Measurements from ENCODE around the gene PPP1R9B. TPM values are rescaled to one million over a fixed set of nuclear protein-coding genes. Genes with fewer than 3 reads are reported as not detected.

The PPP1R9B gene
- total RNA-seq, 1 experiment from 2014 or later = 34.8 TPM

DNA sequence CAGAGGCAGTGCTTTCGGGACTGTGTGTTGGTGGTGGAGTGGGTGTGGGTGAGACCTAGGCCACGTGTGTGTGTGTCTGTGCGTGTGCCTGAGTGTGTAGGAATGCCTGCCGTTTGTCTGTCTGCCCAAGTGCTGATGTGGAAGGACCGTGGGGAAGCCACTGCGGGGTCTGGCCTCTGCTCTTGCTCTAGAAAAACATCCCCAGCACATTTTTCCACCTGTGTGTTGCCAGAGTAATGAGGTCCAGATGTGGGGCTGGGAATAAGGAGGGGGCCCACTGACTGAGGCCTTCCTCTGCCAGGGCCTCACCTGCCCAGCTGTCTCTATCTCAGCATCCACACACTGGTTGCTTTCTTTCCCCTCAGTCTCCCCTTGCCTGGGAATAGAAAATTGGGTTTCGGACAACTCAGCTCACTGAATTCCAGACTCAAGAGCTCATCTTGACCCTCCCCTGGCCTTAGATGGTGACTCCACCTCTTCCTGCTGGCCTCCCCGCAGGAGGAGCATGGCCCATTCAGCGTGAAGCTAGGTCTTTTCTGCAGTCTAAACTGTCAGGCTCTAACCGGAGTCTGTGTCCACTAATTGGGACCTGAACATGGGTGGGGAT lies 23.0 kb upstream of the PPP1R9B start:
- intact Hi-C loops (cut with micrococcal nuclease) = no loop called here
- POLR2A ChIA-PET = interaction anchor here (0.6 kb wide), 1 partner anchor 27 kb away, joined by 4 read pairs; no protein-coding TSS in a partner anchor
- H3K36me3 Mint-ChIP-seq (ENCODE audit: insufficient read depth, unreplicated experiment) = no peaks in the 10 kb centered on the region
- no peak overlapping the region for H3K4me3 Mint-ChIP-seq (ENCODE audit: unreplicated experiment)
- CTCF ChIA-PET = interaction anchor here (0.6 to 2.3 kb wide), 6 partner anchors 10 to 359 kb away, joined by 3 to 8 read pairs (median 4); partner anchors contain the start of gene EPN3
- peak overlapping the region; percentile 66 for H3K27ac Mint-ChIP-seq (ENCODE audit: low read depth, unreplicated experiment)
- no TSS peak for BruUV-seq (replicated peaks)
- no peaks in the 10 kb centered on the region for H3K27me3 Mint-ChIP-seq (ENCODE audit: insufficient read depth, unreplicated experiment)
- TF ChIP-seq CTCF (IDR thresholded peaks at IDR 0.05; ENCODE audit: unreplicated experiment) = no peak
- H3K4me1 Mint-ChIP-seq (ENCODE audit: insufficient read depth, unreplicated experiment) = peaks cover 36% of the 10 kb centered on the region
- H3K9me3 Mint-ChIP-seq (ENCODE audit: unreplicated experiment) = no peaks in the 10 kb centered on the region
- DNase-seq (ENCODE audit: unreplicated experiment) = no peak

DNA sequence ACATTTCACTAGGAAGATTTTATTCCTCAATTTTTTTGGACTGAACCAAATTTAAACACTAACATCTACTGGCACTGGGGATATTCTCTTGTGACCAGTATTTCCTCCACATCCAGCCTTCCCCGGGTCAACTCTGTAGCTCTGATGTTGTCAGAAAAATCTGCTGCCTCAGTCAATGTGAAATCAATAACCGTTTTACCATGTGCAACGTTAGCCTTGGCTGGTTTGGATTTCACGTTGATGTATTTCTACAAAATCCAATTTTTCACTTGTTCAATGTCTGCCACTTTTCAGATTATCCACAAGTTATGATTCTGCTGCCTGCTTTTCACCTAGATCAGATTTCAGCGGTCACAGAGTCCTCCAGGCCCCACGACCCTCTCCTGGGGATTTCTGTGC lies 22.5 kb upstream of the PPP1R9B start:
- DNase-seq (ENCODE audit: unreplicated experiment) = no peak
- Mint-ChIP-seq H3K27me3 (ENCODE audit: insufficient read depth, unreplicated experiment) (no peaks in the 10 kb centered on the region), H3K36me3 (ENCODE audit: insufficient read depth, unreplicated experiment) (peaks cover 3% of the 10 kb centered on the region), H3K4me3 (ENCODE audit: unreplicated experiment) (no peak overlapping the region), H3K9me3 (ENCODE audit: unreplicated experiment) (no peaks in the 10 kb centered on the region), H3K27ac (ENCODE audit: low read depth, unreplicated experiment) (peak overlapping the region; percentile 66), H3K4me1 (ENCODE audit: insufficient read depth, unreplicated experiment) (peaks cover 31% of the 10 kb centered on the region)
- CTCF ChIA-PET = interaction anchor here (0.7 to 2.3 kb wide), 5 partner anchors 10 to 360 kb away, joined by 3 to 8 read pairs (median 3); partner anchors contain the start of gene EPN3
- TF ChIP-seq CTCF (IDR thresholded peaks at IDR 0.05; ENCODE audit: unreplicated experiment) = no peak
- intact Hi-C loops (cut with micrococcal nuclease) = no loop called here
- BruUV-seq (replicated peaks) = no TSS peak
- POLR2A ChIA-PET = no interaction called here

DNA sequence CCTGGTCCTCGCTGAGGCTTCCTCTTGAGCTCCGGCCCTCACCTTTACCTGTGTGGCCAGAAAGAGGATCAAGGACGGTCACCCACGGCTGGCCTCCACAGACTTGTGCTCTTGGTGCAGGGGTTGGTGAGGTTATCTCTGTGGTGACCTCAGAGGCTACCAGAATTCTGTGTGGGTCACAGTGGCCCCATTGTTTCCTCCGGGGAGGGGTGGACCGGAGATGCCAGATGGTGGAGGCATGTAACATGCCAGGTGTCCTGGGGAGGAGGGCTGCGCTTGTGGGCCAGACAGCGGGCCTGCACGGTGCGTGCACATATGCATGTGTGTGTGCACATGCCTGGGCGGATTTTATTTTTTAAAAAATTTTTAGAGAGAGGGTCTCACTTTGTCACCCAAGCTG lies 21.7 kb upstream of the PPP1R9B start:
- CTCF ChIA-PET = interaction anchor here (0.5 to 5.3 kb wide), 5 partner anchors 10 to 118 kb away, joined by 3 to 122 read pairs (median 3); no protein-coding TSS in a partner anchor
- POLR2A ChIA-PET = interaction anchor here (1.1 kb wide), 1 partner anchor 25 kb away, joined by 3 read pairs; no protein-coding TSS in a partner anchor
- BruUV-seq (replicated peaks) = no TSS peak
- Mint-ChIP-seq H3K4me3 (ENCODE audit: unreplicated experiment) (no peak overlapping the region), H3K9me3 (ENCODE audit: unreplicated experiment) (no peaks in the 10 kb centered on the region), H3K27ac (ENCODE audit: low read depth, unreplicated experiment) (no peak overlapping the region), H3K4me1 (ENCODE audit: insufficient read depth, unreplicated experiment) (peaks cover 24% of the 10 kb centered on the region), H3K27me3 (ENCODE audit: insufficient read depth, unreplicated experiment) (no peaks in the 10 kb centered on the region), H3K36me3 (ENCODE audit: insufficient read depth, unreplicated experiment) (peaks cover 5% of the 10 kb centered on the region)
- intact Hi-C loops (cut with micrococcal nuclease) = no loop called here
- no peak for TF ChIP-seq CTCF (IDR thresholded peaks at IDR 0.05; ENCODE audit: unreplicated experiment)
- no peak for DNase-seq (ENCODE audit: unreplicated experiment)

- no peaks in the 10 kb centered on the region for H3K9me3 Mint-ChIP-seq (ENCODE audit: unreplicated experiment)
- CTCF ChIA-PET = interaction anchor here (0.9 to 5.3 kb wide), 4 partner anchors 10 to 125 kb away, joined by 4 to 122 read pairs (median 28); no protein-coding TSS in a partner anchor
- intact Hi-C loops (cut with micrococcal nuclease) = no loop called here
Measured at GRCh38 chr17:50171371-50172071, 21.0 kb upstream of the PPP1R9B start.

More at GRCh38 chr17:50171371-50172071, 21.0 kb upstream of the PPP1R9B start:
- POLR2A ChIA-PET = interaction anchor here (1.1 kb wide), 1 partner anchor 25 kb away, joined by 3 read pairs; no protein-coding TSS in a partner anchor
- Mint-ChIP-seq H3K4me1 (ENCODE audit: insufficient read depth, unreplicated experiment) (peaks cover 21% of the 10 kb centered on the region), H3K27me3 (ENCODE audit: insufficient read depth, unreplicated experiment) (no peaks in the 10 kb centered on the region), H3K36me3 (ENCODE audit: insufficient read depth, unreplicated experiment) (peaks cover 5% of the 10 kb centered on the region), H3K4me3 (ENCODE audit: unreplicated experiment) (no peak overlapping the region), H3K27ac (ENCODE audit: low read depth, unreplicated experiment) (peak overlapping the region; percentile 69)
- DNase-seq (ENCODE audit: unreplicated experiment) = no peak
- BruUV-seq (replicated peaks) = no TSS peak
- no peak for TF ChIP-seq CTCF (IDR thresholded peaks at IDR 0.05; ENCODE audit: unreplicated experiment)
